Heart left ventricle (tissue), 16 donors: ENCODE measurements around the gene CLHC1. TPM values are rescaled to one million over a fixed set of nuclear protein-coding genes. Genes with fewer than 3 reads are reported as not detected.

Experiments
- ATAC-seq, 4 donors: fragments of 200-7000 bp; cut with Tn5 transposase; one replicate each; pipeline ENCODE4 v1.9.1; 2020 to 2022; ENCODE audit warnings: moderate library complexity in 4 of 4, mild to moderate bottlenecking in 3 of 4, moderate number of reproducible peaks in 1 of 4
- DNase-seq, 5 donors: peaks; one replicate each; pipeline ENCODE4 v3.0.0-alpha.2; 2020
- H3K27ac ChIP-seq, 12 donors: fragments of 200-600 bp; sonication (generic) in 4 of 12; one replicate each; pipeline versions ENCODE4 v1.5.0 to v1.8.0; 2016 to 2022; ENCODE audit warnings: mild to moderate bottlenecking in 2 of 12
- H3K27me3 ChIP-seq, 9 donors: fragments of 200-600 bp; sonication (generic) in 2 of 9; one replicate each; pipeline versions ENCODE4 v1.5.1 to v1.8.0; 2016 to 2022; ENCODE audit warnings: mild to moderate bottlenecking in 3 of 9
- H3K36me3 ChIP-seq, 9 donors: fragments of 200-600 bp; sonication (generic) in 2 of 9; one replicate each; pipeline versions ENCODE4 v1.5.0 to v1.8.0; 2018 to 2022; ENCODE audit warnings: mild to moderate bottlenecking in 2 of 9
- H3K4me1 ChIP-seq, 12 donors: fragments of 200-600 bp; sonication (generic) in 4 of 12; one replicate each; pipeline versions ENCODE4 v1.5.0 to v1.8.0; 2016 to 2022; ENCODE audit warnings: mild to moderate bottlenecking in 3 of 12
- H3K4me3 ChIP-seq, 12 donors: fragments of 200-600 bp; sonication (generic) in 4 of 12; one replicate each; pipeline versions ENCODE4 v1.5.0 to v1.8.0; 2017 to 2022; ENCODE audit warnings: mild to moderate bottlenecking in 9 of 12, moderate library complexity in 4 of 12
- H3K9me3 ChIP-seq, 12 donors: fragments of 200-600 bp; sonication (generic) in 4 of 12; one replicate each; pipeline versions ENCODE4 v1.5.0 to v1.8.0; 2016 to 2022; ENCODE audit warnings: mild to moderate bottlenecking in 1 of 12
- CTCF ChIP-seq, 12 donors: fragments of 200-600 bp; sonication (generic) in 4 of 12; IDR thresholded peaks; one replicate each; pipeline versions ENCODE4 v1.5.0 to v1.8.0; 2018 to 2022; ENCODE audit warnings: antibody characterized with exemption in 12 of 12, mild to moderate bottlenecking in 5 of 12
- POLR2A ChIP-seq, 2 donors: fragments of 450-650 bp; IDR thresholded peaks; one replicate each; pipeline ENCODE4 v1.6.1; 2017; ENCODE audit warnings: antibody characterized with exemption in 2 of 2, mild to moderate bottlenecking in 2 of 2, moderate library complexity in 2 of 2
- WGBS, 4 donors: extraction: QIAGEN DNeasy Blood & Tissue Kit in 2 of 4; methylation state at CpG; one replicate each; pipeline versions ENCODE4 v1.1.5 to v1.1.7; 2013 to 2018; 5-methylcytosine and 5-hydroxymethylcytosine counted together
- intact Hi-C, 10 donors: fragments of 100-400 bp; cut with DNase I; formaldehyde crosslinking; loops; one replicate each; pipeline versions ENCODE4 v1.11.1 to v1.14.2; 2022
- polyA plus RNA-seq, 2 donors: library from polyadenylated mRNA; stranded (reverse); fragments of 200-250 nt; gene quantifications; one replicate each; pipeline ENCODE4 v1.2.3, GENCODE V29; 2013
- total RNA-seq, 9 donors: library from RNA; depleted of rRNA in 2 of 9; stranded (reverse); fragments of >200 nt in 2 of 9; fragmentation: NEBNext Ultra II Directional in 3 of 9; extraction: Animal tissue kit (Norgen Biotek cat#: 25700) in 3 of 9; gene quantifications; one replicate each; pipeline versions ENCODE4 v1.1.0 to v1.2.4, GENCODE V29; 2016 to 2023
- donor health status: ischemic (EF 13 %, LVEDD 7.1; RV severe dilation, severe dysfunction).
- donor health status: healthy with polysubstance abuse.
- donor health status: DM: no; HTN: yes; CAD: no.
- donor health status: DM: no; HTN: no; CAD: no.
- donor health status: ischemic (EF 25% LVEDD 6.9; RV normal size, moderate dysfunction).
- donor health status: ischemic (EF 25% LVEDD 5.7; RV mildly dilated, moderate dysfunction).
- donor health status: healthy.
- donor health status: DM: yes; HTN: yes; CAD: no.
- donor health status: ischemic (EF 35%, LVEDD 5.7; RV mildly dilated, moderate dysfunction).
- donor health status: nonischemic (EF 11% LVEDD 7.7; RV severe dilation, severe dysfunction).
- donor health status: DM: yes; HTN: yes; CAD: no.
- donor health status: PGD.
- donor health status: ischemic (EF 29% LVEDD 5.4; RV normal size, mild dysfunction).
- donor health status: nonischemic (EF 23%, LVEDD 6.1; RV moderate dilation, normal function).

CLHC1 gene
- total and polyA plus RNA-seq, 11 donors: 2.3 to 10.6 (median 4.4) TPM

DNA sequence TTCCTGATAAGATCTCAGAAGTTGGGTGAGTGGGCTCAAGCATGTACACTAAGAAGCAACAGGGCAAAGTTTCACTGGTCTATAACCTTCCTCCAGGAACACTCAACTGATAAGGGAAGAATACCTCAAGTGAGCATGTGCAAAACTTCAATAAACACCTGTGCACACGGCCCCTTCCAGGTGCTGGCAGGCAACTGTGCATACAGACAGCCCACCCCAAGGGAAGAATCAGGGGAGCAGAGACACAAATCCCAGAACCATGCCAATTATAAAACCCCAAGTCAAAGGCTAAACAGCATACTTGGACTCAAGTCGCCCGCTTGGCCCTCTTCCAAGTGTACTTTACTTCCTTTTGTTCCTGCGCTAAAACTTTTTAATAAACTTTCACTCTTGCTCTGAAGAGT is 96.0 kb downstream of the CLHC1 start:
- peaks cover 0 to 53% (median 6%) of the 10 kb centered on the region in 12 donors for H3K4me1 ChIP-seq
- ATAC-seq (no peak), DNase-seq (no peak)
- TF ChIP-seq POLR2A (IDR thresholded peaks at IDR 0.05) (no peak), CTCF (IDR thresholded peaks at IDR 0.05) (no peak)
- H3K27ac ChIP-seq: peak overlapping the region in 2 of 12 donors; percentile 13 to 82
- intact Hi-C loops: loop anchor here in 1 of 10 donors (10.0 kb wide), 1 partner anchor 51 kb away; no protein-coding TSS in a partner anchor
- no peaks in the 10 kb centered on the region for H3K27me3 ChIP-seq
- WGBS, 4 donors: 80 to 83% (median 80%) methylated on average over 4 of the region's 4 CpGs
- H3K36me3 ChIP-seq: no peaks in the 10 kb centered on the region
- H3K4me3 ChIP-seq: no peak overlapping the region
- no peaks in the 10 kb centered on the region for H3K9me3 ChIP-seq

GRCh38 chr2:55135491-55135890 is 96.6 kb downstream of the CLHC1 start:
- Histone ChIP-seq H3K27ac (peak overlapping the region in 1 of 12 donors; percentile 82), H3K27me3 (no peaks in the 10 kb centered on the region), H3K9me3 (no peaks in the 10 kb centered on the region), H3K4me3 (no peak overlapping the region), H3K4me1 (peaks cover 0 to 53% (median 6%) of the 10 kb centered on the region in 12 donors), H3K36me3 (no peaks in the 10 kb centered on the region)
- intact Hi-C loops: loop anchor here in 1 of 10 donors (10.0 kb wide), 1 partner anchor 51 kb away; no protein-coding TSS in a partner anchor
- DNase-seq (no peak), ATAC-seq (no peak)
- TF ChIP-seq CTCF (IDR thresholded peaks at IDR 0.05): no peak
- TF ChIP-seq POLR2A (IDR thresholded peaks at IDR 0.05): no peak
- WGBS, 4 donors: 43 to 100% (median 72%) methylated on average over 2 of the region's 2 CpGs

DNA sequence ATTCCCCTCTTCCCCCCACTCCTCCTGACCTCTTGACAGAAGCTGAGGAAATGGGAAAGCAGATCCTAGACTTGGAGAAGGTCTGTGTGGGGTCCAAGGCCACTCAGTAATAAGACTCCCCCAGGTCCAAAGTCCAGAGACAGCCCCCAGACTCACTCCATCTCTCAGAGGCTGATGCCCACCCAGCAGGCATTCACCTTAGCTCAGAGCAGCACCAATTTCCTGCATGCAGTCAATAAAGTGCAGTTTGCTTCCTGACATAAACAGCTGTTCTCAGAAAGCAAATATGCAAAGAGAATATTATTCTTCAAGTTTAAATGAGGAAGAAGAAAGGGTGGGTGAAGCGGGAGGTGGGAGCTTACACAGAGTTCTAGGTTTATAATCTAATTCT is 97.8 kb downstream of the CLHC1 start:
- TF ChIP-seq CTCF (IDR thresholded peaks at IDR 0.05) (no peak), POLR2A (IDR thresholded peaks at IDR 0.05) (no peak)
- Histone ChIP-seq H3K4me1 (peaks cover 0 to 53% (median 6%) of the 10 kb centered on the region in 12 donors), H3K9me3 (no peaks in the 10 kb centered on the region), H3K4me3 (peak overlapping the region in 7 of 12 donors; percentile 40 to 54 (median 41)), H3K27ac (peak overlapping the region in 7 of 12 donors; percentile 25 to 87 (median 65)), H3K27me3 (no peaks in the 10 kb centered on the region), H3K36me3 (no peaks in the 10 kb centered on the region)
- intact Hi-C loops: loop anchor here in 1 of 10 donors (10.0 kb wide), 1 partner anchor 50 kb away; no protein-coding TSS in a partner anchor
- no peak for DNase-seq
- ATAC-seq: no peak
- 79 to 84% (median 80%) methylated on average over 1 of the region's 1 CpG for WGBS, 4 donors

DNA sequence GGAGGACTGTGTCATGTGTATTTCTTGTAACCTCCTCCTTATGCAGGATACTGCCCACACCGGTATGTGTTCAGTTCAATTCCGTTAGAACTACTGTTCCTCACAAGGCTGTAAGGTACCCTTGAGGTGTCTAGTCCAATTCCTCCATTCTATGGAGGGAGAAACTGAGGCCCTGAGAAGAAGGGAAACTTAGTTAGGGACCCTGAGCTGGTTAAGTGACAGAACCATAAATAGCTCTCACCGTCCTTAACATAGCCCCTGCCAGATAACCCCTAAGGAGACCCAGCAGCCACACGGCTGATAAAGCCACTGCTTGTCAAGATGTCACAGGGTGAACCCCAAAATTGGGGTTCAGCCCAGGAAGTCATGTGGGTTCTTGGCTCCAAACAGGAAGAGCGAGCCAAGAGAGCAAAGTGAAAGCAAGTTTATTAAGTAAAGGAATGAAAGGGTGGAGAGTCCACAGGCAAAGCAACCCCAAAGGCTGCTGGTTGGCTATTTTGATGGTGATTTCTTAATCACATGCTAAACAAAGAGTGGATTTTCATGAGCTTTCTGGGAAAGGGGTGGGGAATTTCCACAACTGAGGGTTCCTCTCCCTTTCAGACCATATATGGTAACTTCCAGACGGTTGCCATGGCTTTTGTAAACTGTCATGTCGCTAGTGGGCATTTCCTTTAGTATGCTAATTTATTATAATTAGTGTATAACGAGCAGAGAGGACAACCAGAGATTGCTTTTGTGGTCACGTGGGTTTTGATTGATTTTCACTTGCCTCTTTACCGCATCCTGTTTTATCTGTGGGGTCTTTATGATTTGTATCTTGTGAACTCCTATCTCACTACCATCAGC is 98.4 kb downstream of the CLHC1 start:
- intact Hi-C loops: loop anchor here in 1 of 10 donors (10.0 kb wide), 1 partner anchor 49 kb away; no protein-coding TSS in a partner anchor
- 40 to 49% (median 43%) methylated on average over 10 of the region's 10 CpGs for WGBS, 4 donors
- ATAC-seq: peak; percentile 40 to 84 (median 78)
- H3K9me3 ChIP-seq: no peaks in the 10 kb centered on the region
- peak overlapping the region in 10 of 12 donors; percentile 13 to 54 (median 40) for H3K4me3 ChIP-seq
- TF ChIP-seq CTCF (IDR thresholded peaks at IDR 0.05): no peak
- no peak for TF ChIP-seq POLR2A (IDR thresholded peaks at IDR 0.05)
- DNase-seq: peak in 4 of 5 donors; percentile 30 to 52 (median 38)
- no peaks in the 10 kb centered on the region for H3K27me3 ChIP-seq
- peaks cover 0 to 51% (median 6%) of the 10 kb centered on the region in 12 donors for H3K4me1 ChIP-seq
- no peaks in the 10 kb centered on the region for H3K36me3 ChIP-seq
- peak overlapping the region in 8 of 12 donors; percentile 51 to 87 (median 65) for H3K27ac ChIP-seq
